GM19452 (cell line): ENCODE results near the gene GIMAP7.
"Not testable (repeated sequence)": the region's sequence is repeated elsewhere in the genome, so short reads cannot be mapped to it uniquely, and the experiment has no call there.

Source experiments
- ATAC-seq: cut with Tn5 transposase; IDR thresholded peaks from one replicate; pipeline ENCODE4 v1.9.1; 2021; ENCODE audit not compliant: unreplicated experiment

The GIMAP7 gene

DNA sequence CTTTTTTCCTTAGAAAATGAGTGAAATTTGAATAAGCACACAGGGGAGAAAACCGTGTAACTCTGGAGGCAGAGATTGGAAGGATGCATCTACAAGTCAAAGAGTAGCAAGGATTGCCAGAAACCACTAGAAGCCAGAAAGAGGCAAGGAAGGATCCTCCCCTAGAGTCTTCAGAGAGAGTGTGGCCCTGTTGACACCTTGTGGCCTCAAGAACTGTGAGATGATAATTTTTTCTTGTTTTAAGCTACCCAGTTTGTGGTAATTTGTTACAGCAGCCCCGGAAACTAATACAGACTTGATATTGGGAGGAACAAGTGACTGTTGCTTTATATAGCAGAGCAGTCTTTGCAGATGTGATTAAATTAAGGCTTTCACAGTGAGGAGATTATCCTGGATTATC lies 3.6 kb upstream of the GIMAP7 start:
- no peak for ATAC-seq

DNA sequence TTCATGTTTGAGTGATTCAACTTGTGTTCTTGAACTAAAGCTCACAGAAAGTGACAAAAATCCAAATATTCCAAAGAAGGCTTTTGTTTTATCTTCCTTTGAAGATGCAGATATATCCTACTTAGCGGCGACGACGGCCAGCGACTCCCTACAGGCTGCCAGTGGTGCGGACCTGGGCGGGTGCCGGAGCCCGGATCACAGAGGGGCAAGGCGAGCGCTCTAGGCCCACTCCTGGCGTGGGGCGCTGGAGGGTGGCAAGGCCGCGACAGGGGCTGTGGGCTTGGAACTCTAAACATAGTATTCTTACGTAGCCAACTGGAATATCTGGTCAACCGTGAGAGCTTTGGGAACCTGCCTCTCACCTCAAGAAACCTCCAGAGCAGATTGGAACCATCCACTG lies 914 bp upstream of the GIMAP7 start:
- no peak for ATAC-seq

DNA sequence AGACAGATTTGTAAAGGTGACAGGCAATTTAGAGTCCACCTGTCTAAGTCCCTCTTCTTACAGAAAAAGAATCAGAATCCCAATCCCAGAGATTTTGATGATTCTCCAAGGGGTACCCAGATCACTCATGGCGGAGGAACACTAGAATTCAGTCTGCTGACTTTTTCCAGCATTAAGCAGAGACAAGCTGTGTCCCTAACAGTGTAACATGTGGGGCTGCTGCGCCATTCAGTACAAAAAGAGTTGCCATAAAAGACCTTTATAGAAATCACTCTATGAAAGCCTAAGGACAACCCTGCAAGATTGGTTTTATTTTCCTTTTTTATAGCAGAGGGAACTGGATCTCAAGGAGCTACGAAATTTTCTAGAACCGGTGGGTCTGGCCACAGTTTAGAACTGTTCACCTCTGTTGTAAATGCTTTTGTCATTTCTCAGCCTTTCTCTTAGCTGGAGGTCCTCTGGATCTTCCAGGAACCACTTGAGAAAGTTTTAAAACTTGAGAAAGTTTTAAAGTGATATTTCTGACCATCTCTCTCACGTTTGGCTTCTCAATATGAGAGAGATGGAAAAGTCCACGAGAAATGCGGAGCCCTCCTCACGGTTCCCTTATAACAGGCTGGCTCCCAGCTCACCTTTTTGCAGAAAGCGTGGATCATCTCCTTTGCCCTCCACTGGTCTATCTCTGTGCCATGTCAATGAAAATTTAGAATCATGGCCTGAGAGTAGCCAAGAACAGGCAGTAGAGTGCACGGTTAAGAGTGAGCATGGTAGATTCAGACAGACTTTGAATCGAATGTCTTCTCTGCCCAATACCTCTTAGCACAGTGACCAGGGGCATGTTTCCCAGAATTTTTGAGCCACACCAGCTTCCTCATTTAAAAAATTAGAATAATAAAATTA lies 826 bp downstream of the GIMAP7 start:
- ATAC-seq: peak; percentile 12

DNA sequence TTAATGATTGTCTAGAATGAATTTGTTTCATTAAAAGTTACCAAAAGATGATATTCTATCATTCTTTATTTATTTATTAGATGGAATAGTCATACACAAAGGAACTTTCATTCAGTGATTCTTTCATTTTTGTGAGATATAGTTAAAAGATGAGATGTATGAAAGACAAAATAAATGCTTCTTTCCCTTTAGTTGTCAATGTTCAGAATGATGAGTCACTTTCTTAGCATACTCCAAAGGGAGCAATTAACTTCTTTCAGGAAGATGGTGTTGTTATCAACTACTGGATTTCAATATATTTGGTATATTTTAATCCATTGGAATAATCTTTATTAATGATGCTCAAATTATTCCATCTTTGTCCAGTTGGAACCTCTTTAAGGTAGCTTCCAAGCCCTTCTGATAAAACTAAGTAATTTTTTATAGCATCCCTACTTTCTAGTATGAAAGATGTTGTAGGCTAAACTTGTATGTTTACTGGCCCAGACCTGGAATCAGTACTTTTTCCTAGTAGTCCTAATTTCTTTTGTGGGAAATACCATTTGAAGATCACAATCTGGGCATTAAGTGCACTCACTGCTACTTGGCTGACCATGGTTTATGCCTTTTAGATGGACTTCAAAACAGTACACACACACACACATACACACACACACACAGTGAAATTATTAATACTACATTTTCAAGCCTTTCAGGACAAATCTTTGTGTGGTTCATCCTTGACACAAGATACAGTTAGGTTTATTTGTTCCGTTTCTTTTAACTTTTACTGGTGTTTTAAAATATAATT lies 2.5 kb downstream of the GIMAP7 start:
- ATAC-seq: no peak

DNA sequence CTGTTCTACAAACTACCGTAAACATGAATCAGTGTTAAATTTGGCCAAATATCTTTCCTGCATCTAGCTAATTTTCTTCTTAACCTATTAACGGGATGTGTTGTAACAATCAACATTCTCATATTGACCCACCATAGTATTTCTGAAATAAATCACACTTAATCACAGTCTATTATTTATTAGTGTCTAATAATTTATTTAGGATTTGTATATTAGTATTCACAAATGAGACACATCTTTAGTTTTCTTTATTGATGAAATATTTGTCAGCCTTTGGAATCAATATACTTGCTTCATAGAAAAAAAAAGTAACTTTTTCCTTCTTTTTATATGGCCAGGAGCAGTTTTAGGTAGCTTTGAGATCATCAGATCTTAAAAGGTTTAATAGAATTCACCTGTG lies 4.6 kb downstream of the GIMAP7 start:
- no peak for ATAC-seq

DNA sequence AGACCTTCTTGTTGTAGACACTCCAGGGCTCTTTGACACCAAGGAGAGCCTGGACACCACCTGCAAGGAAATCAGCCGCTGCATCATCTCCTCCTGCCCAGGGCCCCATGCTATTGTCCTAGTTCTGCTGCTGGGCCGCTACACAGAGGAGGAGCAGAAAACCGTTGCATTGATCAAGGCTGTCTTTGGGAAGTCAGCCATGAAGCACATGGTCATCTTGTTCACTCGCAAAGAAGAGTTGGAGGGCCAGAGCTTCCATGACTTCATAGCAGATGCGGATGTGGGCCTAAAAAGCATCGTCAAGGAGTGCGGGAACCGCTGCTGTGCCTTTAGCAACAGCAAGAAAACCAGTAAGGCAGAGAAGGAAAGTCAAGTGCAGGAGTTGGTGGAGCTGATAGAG lies 5.5 kb downstream of the GIMAP7 start:
- no peak for ATAC-seq

DNA sequence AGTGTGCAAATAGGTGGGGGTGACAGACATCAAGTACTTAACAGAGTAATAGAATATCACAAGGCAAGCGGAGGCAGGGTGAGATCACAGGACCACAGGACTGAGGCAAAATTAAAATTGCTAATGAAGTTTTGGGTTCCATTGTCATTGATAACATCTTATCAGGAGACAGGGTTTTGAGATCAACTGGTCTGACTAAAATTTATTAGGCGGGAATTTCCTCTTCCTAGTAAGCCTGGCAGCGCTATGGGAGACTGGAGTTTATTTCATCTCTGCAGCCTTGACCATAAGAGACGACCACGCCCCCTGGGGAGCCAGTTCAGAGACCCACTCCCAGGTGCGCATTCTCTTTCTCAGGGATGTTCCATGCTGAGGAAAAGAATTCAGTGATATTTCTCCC lies 8.3 kb downstream of the GIMAP7 start:
- ATAC-seq: not testable (repeated sequence)

DNA sequence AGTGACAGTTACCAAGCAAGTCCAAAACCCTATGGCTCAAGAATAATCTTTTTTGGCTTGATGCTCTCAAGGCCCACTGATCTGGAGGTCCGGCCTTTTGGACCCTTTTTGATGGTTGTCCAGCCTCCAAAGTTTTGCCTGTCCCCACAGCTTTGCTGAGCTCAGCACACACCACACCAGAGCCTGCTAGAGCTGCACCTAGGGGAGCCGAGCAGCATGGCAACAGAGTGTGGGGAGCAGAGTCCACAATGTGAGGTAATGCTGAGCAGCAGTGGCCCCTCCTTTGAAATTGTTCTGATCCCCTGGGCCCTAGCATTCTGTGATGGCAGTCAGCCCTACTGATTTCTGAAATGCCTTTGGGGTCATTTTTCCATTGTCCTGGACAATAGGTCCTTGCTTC lies 9.3 kb downstream of the GIMAP7 start:
- ATAC-seq: no peak

DNA sequence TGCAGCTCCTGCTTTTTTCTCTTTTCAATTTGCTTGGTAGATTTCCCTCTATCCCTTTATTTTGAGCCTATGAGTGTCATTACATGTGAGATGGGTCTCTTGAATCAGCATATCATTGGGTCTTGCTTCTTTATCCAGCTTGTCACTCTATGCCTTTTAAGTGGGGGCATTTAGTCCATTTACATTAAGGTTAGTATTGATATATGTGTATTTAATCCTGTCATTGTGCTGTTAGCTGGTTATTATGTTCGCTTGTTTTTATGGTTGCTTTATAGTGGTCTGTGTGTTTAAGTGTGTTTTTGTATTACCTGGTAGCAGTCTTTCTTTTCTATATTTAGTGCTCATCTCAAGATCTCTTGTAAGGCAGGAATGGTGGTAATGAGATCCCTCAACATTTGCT lies 17.0 kb downstream of the GIMAP7 start:
- ATAC-seq: no peak

DNA sequence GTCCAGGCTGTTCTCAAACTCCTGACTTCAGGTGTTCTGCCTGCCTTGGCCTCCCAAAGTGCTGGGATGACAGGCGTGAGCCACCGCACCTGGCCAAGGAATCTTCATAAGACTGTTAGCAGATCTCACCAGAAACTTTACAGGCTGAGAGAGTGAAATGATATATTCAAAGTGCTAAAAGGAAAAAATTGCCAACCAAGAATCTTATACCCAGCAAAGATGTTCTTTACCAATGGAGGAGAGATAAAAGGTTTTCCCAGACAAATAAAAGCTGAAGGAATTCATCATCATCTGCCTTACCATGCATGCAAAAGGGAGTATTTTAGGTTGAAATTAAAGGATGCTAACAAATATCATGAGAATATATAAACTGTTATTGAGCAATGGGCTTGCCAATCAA lies 23.6 kb downstream of the GIMAP7 start:
- no peak for ATAC-seq

DNA sequence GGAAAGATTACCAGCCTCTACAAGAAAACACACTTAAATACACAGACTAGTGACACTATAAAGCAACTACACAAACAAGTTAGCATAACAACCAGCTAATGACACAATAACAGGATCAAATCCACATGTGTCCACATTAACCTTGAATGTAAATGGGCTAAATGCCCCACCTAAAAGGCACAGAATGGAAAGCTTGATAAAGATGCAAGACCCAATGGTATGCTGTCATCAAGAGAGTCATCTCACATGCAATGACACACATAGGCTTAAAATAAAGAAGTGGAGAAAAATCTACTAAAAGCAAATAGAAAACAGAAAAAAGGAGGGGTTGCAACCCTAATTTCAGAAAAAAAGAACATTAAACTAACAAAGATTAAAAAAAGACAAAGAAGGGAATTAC lies 38.5 kb downstream of the GIMAP7 start:
- ATAC-seq: no peak

DNA sequence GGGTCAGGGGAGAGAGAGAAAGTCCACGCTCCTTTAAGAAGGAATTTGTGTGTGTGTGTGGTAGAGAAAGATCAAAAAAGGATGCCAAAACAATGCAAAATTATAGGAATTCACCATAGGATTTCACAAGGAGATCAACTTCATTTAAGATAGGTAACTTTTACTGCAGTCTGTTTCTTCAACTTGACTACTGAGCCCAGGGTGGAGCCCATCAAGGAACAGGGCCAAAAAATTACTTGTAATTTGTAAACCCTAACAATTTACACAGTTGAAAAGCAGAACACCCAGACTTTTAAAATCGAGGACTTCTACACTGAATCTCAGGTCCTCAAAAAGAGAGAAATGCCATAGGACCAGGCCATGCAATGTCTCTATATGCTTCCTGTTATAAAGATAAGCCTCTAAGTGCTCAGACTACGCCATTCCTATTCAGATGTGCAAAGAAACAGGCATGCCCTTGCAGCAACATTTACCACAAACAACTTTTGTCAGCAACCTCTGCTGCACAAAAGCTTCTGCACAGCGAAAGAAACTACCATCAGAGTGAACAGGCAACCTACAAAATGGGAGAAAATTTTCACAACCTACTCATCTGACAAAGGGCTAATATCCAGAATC lies 42.0 kb downstream of the GIMAP7 start:
- ATAC-seq: no peak

DNA sequence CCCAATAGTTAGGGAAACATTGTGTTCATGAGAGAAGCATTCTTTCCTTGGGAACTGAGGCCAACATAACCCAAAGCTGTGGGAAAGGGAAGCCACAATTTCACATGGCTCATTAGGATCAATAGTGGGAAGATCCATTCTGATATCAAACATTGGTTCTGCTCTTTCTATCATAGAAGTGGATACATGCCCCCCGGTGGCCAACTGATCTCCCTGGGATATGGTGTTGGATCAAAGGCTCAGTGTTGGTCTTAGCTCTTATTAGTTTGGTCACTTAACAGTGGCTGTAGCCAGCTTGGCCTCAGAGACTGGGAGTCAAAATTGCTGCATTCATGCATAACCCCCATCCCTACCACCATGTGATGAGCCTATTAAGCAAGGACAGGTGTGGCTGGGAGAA lies 45.8 kb downstream of the GIMAP7 start:
- no peak for ATAC-seq

DNA sequence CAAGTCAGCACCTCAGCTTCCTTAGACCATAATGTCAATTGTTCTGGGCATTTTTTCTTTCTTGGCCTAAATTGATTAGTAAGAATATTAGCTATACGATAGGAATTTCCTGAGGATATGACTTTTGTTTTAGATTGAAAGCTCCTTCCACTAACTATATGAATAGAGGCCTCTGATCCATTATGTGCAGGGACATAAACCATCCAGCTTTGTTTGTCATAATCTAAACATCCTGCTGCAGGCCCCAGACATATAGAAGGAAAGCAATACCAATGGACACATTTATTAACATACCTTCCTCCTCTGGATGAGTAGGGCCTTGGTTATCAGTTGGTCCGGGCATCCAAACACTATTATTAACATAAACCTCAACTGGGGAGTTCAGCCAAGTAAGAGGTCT lies 48.2 kb downstream of the GIMAP7 start:
- ATAC-seq: no peak

DNA sequence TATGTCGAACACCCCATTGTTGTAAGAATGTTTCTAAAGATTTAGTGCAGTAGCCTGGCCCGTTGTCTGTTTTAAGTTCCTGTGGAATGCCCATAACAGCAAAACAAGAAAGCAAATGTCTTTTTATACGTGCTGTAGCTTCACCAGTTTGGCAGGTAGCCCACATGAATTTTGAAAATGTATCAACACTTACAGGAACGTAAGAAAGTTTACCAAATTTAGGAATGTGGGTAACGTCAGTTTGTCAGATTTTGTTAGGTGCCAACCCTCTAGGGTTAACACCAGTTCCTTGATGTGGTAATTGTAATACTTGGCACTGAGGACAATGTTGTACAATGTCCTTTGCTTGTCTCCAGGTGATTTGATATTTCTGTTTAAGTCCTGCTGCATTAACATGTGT lies 49.3 kb downstream of the GIMAP7 start:
- ATAC-seq: no peak

DNA sequence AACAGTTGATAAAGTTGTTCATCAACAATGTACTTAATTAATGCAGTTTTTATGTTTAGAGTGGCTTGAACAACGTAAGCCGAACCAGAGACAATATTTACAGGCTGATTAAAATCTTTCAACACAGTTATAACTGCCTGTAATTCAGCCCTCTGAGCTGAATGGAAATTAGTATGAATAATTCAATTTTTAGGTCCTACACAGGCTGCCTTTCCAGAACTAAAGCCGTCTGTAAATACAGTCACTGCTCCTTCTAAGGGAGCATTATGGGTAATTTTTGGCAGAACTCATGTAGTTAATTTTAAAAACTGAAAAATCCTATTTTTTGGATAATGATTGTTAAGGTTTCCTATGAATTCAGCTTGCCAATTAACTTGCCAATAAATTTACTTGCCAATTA lies 49.9 kb downstream of the GIMAP7 start:
- ATAC-seq: no peak

DNA sequence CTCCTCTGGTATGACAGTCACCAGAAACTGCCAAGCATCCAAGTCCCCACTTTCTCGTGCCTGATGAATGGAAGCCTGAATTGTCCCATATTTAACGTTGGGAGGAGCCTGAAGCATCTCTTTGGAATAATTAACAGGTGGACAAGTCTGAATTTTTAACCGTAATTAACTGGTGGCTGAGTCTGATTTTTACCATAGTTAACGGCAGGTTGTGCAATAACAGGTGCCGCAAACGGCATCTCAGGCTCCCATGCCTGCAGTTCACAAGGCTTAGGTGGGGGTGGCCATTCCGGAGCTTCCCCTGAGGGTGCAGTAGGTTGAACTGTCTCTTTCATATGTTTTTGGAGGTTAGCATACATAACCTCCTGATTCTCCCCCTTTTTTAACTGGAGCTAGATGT lies 50.6 kb downstream of the GIMAP7 start:
- no peak for ATAC-seq

DNA sequence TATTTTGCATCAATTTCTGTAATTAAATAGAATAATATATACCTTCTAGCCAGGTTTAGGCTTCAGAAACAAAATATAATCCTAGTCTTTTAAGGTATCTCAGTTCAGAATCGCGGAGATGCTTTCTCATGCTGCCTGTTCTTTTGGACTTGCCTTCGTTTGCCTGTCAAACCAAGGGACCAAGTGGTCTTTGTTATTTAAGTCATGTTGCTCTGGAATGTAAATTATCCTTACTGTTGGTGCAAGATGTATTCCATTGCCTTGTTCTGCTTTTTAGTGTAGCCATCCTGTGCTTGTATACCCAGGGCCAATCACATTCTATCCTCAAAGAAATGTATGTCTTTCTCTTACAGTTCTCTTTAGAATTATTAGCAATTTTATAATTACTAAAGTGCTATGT lies 51.5 kb downstream of the GIMAP7 start:
- ATAC-seq: no peak

DNA sequence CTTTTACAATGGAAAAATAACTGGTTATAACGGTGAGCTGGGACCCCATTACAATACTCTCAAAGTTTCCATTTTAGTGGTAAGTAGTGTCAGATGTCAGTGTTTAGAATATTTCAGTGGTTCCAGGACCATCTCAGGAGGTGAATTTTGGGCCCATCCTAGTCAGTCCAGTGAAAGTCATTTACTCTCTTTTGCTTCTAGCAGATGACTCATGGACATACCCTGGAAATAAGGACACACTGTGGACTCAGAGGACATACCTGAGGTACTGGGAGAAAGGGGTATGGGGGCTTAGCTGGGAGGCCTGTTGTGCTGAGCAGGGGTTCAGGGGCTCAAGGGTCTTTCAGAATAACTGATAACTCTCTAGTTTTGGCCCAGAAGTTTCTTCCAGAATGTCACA lies 51.9 kb downstream of the GIMAP7 start:
- ATAC-seq: no peak

DNA sequence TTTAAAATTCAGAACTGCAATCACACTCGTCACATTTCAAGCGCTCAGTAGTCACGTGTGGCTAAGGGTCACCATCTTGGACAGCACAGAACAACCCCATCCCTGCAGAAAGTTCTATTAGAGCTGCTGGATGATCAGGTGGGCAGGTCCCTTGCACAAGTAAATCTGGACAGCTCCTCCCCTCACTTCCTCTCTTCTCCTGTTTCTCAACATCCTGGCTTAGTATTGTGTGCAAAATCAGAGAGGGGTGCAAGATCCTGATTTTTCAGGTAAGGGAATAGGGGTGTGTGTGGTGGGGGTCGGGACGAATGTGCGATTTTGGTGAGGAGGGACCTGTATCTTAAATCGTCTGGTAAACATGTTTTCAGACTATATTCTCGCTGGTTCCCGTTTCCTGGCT lies 52.5 kb downstream of the GIMAP7 start, which contains the start of gene GIMAP4:
Gene GIMAP4 (plus strand): TSS at position 222 of the 400 bp plus-strand sequence. CDS start 2,512 bp downstream, outside the sequence.
- no peak for ATAC-seq

DNA sequence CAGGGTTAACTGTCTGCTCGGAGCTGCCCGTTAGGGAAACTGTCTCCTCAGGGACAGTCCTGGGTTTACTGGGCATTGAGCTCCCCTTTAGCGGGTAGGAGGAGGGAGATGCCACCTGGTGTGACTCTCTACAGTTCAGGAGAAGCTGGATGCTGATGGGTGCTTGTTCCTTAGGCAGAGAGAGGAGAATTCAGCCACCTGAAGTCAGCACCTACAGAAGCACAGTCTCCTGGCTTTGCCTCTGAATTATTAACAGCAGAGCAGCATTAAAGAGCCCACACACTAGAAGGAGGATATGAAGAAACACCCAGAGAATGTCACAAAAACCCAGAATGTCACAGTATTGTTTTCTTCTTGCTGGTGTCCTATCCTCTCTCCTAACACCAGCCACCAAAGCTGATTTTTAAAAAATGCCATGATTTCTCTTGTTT lies 53.2 kb downstream of the GIMAP7 start:
- no peak for ATAC-seq

DNA sequence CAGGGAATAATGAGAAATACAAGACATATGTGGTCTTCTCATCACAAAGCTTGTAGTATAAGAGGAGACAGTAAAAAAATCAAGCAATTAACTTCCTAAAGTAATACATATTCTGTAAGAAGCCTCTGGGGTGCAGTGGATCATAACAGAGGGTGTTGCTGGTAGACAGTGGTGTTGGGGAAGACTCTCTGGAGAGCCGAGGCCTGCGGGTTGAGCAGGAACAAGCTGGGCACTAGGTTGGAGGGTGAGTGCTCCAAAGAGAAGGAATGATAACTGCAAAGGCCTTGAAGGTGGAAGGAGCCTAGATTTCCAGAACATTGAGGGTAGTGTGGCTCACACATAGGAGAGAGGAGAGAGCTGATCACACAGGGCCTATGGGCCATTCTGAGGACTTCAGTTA lies 54.0 kb downstream of the GIMAP7 start:
- no peak for ATAC-seq
